ENCODE results near the gene PLXNC1.

The PLXNC1 gene

DNA sequence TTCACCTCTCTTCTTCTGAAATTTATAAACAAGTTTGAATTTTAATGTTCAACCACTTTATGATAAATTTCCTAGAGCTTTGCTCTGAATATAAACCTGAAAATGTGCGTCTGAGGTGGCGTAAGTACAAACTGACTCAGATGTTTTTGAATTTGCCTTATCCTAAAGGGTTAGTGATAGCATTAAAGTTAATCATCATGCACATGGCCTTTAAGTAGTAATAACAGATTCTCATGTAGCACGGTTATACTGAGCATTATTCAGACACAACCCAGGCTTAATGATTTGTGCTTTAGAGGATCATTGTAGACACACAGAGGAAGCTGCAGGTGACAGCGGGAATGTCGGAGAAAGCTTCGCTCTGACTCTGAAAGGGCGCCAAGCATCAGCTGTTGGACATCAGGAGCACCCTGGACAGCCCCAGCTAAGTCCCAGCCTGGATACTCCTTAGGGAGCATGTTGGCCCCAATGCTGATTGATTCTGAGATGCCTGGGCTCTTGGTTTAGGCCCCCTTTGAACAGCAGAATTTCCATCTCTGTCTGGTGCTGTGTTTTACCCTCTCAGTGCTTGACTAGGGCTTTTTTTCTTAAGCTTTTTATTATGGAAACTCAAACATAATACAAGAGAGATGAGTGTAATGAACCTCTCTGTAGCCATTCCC, 91.1 kb downstream of the PLXNC1 start:
- DNase-seq (ENCODE audit: low spot score), result no peak

DNA sequence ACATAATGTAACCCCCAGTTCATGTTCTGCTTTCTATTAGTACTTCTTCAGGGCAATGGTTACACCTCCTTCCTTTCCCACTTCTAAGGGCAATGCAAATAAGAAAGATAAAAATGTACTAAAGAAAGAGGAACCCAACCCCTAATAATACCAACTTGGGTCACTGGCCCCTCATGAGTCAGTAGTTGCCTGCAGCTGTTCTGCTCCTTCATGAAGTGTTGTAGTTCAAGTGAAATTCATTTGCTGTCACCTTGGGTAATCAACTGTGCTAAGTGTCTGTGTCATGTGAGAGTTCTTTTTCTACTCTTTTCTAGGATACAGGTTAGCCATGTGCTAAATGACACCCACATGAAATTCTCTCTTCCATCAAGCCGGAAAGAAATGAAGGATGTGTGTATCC, 91.8 kb downstream of the PLXNC1 start:
- DNase-seq (ENCODE audit: low spot score), result no peak

DNA sequence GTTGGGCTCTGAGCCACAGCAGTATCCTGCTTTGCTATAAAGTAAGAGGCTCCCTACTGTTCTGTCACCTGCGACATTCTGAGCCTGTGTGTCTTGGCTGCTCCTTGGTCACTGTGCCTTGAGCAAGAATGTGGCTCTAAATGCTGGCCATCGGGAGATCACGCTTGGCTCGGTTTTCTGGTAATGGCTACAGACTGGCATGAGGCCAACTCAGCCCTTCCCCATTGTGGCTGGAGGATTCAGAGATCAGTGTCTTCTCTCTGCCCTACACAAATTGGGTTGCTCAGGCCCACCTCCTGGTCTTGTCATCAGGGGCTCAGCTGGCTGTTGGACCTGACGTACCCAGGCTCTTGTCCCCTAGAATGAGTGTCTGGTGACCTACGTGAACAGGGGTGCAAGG, 94.5 kb downstream of the PLXNC1 start:
- peak; percentile 10 for DNase-seq (ENCODE audit: low spot score)

DNA sequence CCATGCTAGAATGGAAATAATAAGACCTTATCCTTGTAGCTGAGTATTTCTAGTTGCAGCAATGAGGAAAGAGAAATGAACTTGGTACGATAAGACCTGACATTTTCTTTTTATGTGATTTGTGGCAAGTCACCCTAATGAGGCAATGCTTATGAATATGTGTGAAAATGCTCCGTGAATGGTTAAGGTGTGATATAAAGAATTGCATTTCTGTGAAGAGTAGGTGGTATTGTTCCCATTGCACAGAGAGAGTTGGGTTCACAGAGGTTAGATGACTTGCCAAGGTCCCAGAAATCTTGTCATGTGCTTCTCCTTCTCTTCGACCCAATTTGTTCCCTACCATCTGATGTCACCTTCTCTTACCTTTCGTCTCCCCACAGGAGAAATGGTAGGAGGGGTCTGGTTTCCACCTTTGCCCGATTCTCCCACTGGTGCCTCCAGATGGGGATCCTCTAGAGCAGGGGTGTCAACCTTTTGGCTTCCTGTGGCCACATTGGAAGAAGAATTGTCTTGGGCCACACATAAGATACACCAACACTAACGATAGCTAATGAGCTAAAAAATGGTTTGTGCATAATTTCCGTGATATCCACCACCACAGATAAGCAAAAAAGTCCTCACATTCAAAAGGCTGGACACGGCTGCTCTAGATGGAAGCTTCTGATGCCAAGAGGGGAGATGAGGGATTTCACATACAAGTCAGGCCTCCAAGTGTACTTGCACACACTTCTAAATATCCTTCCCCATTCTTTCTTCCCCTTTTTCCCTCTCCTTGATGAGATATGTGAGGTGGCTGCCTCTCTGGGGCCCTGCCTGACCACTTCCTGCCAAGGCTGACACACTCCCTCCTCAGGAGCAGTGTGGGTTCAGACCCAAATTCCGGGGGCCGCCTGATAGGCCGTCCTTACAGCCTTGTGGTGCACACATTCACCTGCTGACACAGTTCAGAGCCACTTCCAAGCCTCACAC, 96.1 kb downstream of the PLXNC1 start:
- no peak for DNase-seq (ENCODE audit: low spot score)

DNA sequence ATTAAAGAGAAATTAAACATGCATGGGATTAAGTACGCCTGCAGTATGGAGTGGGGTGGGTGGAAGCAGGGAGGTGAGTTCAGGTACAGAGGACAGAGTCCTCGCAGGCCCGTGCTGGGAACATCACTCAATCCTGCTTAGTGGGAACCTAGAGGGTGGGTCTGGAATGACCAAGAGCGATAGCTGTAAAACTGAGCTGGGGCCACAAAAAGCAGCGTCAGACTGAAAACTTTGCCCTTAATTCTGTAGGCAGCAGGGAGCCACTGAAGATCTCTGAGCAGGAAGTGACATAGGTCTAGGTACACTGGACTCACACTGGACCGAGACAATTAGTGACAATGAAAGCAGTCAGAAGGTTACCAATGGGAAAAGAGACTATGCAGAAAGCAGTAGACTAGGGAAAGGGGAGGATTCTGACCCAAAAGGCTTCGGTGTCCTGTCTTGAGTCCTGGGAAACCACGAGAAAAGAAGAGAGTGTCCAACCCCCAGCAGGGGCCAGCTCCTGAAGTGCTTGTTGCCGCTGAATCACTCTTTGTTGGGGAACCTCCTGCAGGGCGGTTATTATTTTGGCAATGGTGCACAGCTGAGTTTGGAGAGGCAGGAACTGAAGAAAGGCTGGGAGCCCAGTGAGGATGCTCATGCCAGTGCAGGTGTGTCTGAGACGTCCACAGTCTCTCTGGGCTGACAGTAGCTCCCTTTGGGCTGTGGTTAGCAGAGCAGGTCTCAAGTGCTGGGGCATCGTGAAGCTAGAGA, 97.4 kb downstream of the PLXNC1 start:
- peak; percentile 15 for DNase-seq (ENCODE audit: low spot score)

DNA sequence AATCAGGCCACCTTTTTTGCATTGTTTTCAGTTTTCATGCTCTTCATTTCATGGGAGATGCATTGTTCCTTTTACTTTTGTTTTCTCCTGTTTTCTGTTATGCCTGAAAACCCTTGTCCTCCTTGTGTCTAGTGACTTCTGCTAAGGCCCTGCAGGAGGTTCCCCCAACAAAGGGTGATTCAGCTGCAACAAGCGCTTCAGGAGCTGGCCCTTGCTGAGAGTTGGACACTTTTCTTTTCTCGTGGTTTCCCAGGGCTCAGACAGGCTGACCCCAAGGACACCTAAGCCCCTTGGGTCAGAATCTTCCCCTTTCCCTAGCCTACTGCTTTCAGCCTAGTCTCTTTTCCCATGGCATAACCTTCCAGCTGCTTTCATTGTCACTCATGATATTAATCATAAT, 98.9 kb downstream of the PLXNC1 start:
- DNase-seq (ENCODE audit: low spot score), result no peak

DNA sequence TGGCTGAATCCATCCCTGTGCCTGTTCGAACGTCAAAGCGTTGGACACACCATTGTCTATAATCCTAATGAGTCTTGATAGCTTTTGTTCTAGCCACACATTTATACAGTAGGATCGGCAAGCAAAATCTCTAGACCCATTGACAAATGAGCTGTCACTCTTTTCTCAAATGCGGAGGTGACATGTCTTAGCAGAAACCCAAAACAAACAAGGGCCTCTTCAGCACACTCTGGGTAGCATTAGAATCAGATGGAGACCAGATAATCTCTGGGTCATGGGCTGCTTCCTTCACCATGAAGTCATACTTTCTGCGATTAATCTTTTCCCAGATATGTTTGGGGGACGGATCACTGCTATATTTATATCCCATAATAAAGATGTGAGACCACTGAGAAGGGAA, 100.2 kb downstream of the PLXNC1 start:
- DNase-seq (ENCODE audit: low spot score), result no peak

DNA sequence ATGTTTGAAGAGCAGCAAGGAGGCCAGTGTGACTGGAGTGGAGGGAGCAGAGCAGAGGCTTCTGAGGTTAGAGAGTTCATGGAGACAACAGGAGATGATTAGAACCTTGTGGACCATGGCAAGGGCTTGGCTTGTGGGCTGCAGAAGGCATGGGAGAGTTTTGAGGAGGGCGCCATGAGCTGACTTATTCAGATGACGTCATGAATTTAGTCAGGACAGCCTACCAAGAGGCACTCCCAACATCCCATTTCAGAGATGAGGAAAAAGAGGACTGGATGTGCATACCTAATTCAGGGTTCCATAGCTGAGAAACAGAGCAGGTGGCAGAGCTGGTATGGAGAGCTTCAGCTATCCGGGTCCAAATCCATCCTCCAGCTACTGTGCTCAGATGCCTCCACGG, 101.8 kb downstream of the PLXNC1 start:
- no peak for DNase-seq (ENCODE audit: low spot score)

DNA sequence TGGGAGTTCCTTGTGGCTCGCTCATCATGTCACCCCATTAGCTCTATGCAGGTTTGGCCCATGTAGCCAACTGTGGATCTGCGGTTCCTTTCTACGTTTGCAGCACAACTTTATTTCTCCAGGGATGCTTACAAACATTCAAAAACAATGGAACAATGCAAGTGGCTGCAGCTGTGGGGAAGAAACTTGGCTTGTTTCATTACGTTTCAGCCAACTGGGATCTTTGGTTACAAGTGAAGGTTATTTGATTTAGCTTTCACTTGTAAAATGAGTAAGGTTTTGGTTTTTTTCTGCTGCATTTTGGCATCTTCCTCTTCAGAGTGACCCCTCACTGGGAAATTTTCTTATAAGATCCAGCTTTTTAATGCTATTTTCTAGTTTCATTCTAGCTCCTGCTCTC, 105.9 kb downstream of the PLXNC1 start:
- no peak for DNase-seq (ENCODE audit: low spot score)

DNA sequence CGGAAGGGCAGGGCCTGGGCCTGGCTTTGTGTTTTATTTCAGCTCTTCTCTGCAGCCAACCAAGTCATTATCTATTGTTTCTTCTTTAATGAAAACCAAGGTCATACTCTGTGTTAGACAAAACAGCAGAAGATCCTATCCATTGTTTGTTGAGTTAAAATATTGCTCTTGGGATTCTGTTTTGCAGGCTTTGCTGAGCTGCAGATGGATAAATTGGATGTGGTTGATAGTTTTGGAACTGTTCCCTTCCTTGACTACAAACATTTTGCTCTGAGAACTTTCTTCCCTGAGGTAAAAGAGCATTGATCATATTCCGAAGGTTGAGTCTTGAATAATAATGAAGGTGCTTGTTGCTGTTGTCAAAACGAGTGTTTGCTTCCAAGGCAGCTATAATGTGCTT, 106.6 kb downstream of the PLXNC1 start:
- DNase-seq (ENCODE audit: low spot score), result no peak

DNA sequence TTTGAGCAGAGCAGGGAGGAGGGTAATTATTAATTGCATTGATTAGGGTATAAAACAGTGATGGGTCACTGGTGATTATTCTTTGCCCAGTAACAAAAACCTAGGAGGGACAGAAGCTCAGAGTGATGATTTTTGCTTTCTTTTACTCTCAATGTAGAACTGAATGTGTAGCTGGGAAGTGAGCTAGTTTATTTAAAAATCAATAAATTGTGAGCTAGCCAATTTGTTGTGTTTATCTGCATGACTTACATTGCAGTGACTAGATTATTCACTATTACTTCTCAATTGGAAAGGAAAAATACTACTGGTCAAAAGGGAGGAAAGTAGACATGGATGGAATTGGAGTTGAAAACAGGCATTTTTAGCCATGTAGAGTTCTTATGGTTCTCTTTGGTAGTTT, 107.1 kb downstream of the PLXNC1 start:
- DNase-seq (ENCODE audit: low spot score), result no peak

DNA sequence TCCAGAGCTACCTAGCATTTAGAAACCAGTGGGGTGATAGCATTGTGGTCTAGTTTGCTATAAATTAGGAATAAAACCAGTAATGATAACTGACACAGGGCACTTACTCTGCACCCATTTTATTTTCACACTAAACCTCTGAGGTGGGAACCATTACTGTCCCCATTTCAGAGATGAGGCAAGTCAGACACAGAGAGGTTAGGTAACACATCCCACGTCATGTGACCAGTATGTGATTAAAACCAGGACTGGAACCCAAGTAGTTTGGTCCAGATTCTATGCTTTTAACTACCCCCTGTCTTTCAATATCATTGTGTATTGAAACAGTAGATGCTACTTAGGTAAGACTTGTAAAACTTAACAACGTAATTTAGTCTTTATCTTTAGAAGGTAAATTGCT, 110.2 kb downstream of the PLXNC1 start:
- no peak for DNase-seq (ENCODE audit: low spot score)

DNA sequence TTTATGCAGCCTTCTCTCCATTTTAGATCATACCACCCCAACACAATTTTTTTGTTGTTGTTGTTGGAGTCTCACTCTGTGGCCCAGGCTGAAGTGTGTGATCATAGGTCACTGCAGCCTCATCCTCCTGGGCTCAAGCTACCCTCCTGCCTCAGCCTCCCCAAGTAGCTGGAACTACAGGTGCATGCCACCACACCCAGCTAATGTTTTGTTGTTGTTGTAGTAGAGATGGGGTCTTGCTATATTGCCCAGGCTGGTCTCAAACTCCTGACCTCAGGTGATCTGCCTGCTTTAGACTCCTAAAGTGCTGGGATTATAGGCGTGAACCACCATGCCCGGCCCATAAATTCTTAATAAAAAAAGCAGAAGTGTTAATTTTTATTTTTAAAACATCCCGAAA, 111.6 kb downstream of the PLXNC1 start:
- no peak for DNase-seq (ENCODE audit: low spot score)

DNA sequence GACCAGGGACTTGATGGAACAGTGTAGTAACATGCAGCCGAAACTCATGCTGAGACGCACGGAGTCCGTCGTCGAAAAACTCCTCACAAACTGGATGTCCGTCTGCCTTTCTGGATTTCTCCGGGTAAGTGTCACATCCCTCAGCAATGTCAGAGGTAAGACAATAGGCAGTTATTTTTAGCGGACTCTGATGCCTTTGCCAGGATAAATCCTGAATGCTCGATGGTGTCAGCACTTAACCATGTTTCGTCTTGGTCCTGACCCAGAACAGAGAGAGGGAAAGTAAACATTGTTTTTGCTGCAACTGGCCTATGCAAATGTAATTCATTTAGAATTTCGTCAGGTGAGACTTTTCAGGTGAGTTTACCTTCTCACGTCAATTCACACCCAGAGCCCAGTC, 112.3 kb downstream of the PLXNC1 start:
- DNase-seq (ENCODE audit: low spot score), result no peak

DNA sequence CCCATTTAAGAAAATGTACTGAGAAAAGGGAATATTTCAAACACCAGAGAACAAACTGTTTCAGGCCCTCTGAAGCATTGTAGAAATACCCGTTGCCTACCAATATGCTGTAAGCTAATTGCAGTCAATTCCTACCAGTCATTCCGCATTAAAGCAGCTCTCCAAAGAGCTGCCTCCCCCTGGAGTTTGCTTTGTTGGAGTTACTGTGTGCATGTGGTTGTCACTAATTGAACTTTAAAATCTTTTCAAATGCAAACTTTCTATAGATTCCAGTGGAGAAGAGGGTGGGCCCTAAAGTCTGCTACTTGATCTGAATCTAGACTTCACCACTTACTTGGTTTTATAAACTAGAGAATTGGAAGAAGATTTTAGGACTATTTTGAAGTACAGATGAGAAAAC, 112.7 kb downstream of the PLXNC1 start:
- DNase-seq (ENCODE audit: low spot score), result no peak

DNA sequence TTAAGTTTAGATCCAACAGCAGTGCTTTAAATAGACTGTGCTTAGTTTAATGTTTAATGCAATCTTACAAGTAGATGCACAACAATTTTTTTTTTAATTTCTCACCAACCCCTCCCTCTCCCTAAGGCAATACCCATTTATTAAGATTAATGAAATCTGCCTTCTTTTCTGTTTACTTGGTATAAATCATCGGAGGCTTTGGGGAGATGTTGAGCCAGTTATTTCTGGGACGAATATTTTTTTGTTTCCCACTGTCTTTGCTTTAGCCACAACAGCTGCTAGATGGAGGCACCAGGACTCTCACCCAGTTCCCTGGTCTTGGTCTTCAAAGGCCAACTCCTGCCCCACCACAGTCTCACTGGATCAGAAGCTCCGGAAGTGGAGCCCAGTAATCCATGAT, 113.4 kb downstream of the PLXNC1 start:
- DNase-seq (ENCODE audit: low spot score), result no peak

DNA sequence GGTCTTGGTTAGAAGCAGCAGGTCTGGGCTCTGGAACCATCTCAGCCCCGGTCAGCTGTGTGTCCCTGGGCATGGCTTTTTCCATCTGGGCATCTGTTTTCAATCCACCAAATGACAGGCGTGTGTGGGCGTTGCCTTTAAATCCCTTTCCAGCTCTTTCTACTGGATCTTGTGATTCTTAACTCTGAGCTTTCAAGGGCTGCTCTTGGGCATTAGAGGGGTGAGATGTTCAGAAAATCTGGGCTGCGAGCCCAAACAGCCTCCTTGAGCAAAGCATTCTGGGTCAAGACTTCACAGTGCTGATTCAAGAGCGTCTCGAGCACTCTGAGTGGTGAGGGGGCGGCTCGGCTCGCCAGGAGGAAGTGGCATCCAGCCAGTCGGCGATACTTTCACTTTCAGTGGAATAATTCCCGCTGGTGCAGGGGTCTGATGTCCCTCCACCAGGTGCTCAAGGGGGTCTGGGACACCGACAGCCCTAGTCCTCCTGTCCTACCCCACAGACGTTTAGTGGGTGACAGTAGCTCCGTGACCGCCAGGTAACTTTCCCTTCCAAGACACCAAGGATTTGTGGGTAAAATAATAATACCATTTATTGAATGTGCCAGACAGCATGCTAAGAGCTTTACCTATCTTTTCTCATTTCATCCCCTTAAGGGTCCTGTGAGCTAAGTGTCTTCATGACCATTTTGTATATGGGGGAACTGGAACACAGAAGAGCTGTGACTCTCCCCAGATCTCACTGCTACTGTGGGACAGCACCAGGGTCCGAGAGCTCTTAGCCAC, 114.0 kb downstream of the PLXNC1 start:
- peak; percentile 43 for DNase-seq (ENCODE audit: low spot score)

DNA sequence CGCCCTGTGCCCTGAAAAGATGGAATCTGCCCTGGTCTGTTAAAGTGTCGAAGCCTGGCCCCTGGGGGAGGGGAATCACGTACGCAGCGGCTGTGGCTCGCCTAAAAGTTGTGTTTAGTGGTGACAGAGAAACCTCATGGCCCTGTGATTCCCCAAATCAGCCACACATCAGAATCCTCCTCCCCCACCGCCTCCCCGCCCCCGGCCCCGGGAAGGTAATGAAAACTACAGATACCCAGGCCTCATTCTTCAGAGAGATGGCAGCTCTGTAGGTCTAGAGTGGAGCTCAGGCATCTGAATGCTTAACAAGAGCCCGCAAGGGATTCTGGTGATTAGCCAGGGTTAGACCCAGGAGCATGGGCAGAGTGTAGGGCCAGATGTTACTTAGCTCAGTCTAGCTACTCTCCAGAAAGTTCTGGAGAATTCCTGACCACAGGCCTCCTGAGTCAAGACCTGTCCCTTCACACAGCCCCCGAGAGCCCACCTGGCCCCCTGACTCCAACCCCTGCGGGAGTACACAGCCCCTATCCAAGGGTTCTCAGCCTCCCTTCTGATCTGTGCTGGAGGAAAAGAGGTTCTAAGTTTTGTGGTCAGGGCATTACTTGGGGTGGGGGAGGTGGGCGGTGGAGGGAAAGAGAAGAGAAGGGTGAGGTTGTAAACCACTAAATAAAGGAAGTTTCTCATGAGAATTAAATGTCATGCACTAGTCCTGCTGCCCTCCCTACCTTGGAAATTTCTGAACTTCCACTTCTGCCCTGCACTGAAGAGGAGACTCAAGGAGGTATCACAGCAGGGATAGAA, 114.8 kb downstream of the PLXNC1 start:
- no peak for DNase-seq (ENCODE audit: low spot score)

DNA sequence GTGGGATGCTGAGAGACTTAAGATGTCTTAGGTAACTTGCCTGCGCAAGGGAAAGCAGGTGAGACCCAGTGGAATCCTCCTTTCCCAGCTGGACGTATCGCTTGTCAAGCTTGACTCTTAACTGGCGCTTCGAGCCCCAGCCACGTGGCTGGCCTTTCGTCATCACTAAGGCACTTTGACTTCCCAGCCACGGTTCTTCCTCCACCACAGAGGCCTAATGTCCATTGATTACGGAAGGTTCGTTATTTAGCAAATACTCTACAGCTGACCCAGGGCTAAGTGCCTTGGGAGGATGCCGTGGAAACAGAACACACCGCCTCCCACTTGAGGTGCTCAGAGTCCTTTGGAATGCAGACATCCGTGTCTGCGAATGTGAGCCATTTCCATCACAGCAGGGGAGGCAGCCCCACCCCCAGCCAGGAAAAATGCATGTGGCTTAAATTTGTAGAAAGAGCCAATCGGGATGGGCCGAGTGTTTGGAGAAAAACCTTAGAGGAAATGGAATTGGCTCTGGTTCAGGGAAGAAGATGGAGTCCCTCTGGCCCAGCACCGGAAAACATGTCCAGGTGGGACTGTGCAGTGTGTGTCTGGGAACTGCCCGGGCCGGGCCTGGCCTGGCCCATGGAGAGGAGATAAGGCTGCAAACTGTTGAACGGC, 115.7 kb downstream of the PLXNC1 start:
- DNase-seq (ENCODE audit: low spot score), result no peak

DNA sequence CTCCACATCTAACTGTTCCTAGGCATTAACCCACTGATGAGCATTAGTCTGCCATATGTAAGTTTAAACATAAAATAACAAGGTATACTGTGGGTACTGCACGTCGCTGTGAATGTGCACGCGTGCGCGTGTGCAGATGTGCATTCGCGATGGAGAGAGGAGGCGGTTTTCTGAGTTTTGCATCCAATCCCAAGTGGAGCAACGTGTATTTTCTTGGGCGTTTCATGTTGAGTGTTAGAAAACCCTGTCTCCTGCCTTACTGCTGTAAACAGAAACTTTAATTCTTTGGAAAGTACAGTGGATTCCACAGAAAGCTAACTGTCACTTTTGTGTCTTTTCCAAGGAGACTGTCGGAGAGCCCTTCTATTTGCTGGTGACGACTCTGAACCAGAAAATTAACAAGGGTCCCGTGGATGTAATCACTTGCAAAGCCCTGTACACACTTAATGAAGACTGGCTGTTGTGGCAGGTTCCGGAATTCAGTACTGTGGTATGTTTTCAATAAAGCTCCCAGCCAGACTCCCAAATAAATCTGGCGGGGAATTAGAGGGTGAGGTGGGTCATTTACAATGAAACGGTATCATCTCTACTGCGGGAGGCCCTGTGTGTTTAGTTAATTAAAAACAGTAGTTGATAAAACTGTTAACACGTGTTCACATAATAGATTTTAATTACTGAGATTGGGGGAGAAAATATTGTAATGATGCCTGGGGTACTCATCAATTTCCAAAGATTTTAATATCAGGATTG, 116.5 kb downstream of the PLXNC1 start:
- DNase-seq (ENCODE audit: low spot score), result no peak
